Parathyroid adenoma (tissue), 2 donors: ENCODE results near the gene CAMKK1.

Source experiments
- H2AFZ ChIP-seq: fragments of 300-600 bp; sonication (generic); one replicate; pipeline ENCODE4 v1.7.0; 2017; ENCODE audit warnings: antibody characterized with exemption, mild to moderate bottlenecking
- H3K27ac ChIP-seq: fragments of 300-600 bp; sonication (generic); one replicate; pipeline ENCODE4 v1.7.0; 2017
- H3K27me3 ChIP-seq: fragments of 300-600 bp; sonication (generic); one replicate; pipeline ENCODE4 v1.7.0; 2017; ENCODE audit warnings: low read length; ENCODE audit not compliant: control insufficient read depth, insufficient read depth
- H3K36me3 ChIP-seq: fragments of 300-600 bp; sonication (generic); one replicate; pipeline ENCODE4 v1.7.0; 2017; ENCODE audit warnings: low read length; ENCODE audit not compliant: control insufficient read depth, insufficient read depth
- H3K4me1 ChIP-seq: fragments of 300-600 bp; sonication (generic); one replicate; pipeline ENCODE4 v1.7.0; 2017; ENCODE audit warnings: control low read depth
- H3K4me2 ChIP-seq: fragments of 300-600 bp; sonication (generic); one replicate; pipeline ENCODE4 v1.7.0; 2017; ENCODE audit warnings: low read length
- H3K4me3 ChIP-seq: fragments of 300-600 bp; sonication (generic); one replicate; pipeline ENCODE4 v1.7.0; 2017; ENCODE audit warnings: low read depth, low read length
- H3K79me2 ChIP-seq: fragments of 300-600 bp; sonication (generic); one replicate; pipeline ENCODE4 v1.7.0; 2017; ENCODE audit warnings: control low read depth
- H3K9ac ChIP-seq: fragments of 300-600 bp; sonication (generic); one replicate; pipeline ENCODE4 v1.7.0; 2017; ENCODE audit warnings: mild to moderate bottlenecking
- H3K9me3 ChIP-seq: fragments of 300-600 bp; sonication (generic); one replicate; pipeline ENCODE4 v1.7.0; 2017; ENCODE audit warnings: low read length; ENCODE audit not compliant: control insufficient read depth
- CTCF ChIP-seq: fragments of 300-600 bp; sonication (generic); IDR thresholded peaks from one replicate; pipeline ENCODE4 v1.7.0; 2017; ENCODE audit warnings: antibody characterized with exemption, mild to moderate bottlenecking
- donor health status: primary hyperparathyroidism.

CAMKK1 gene

GRCh38 chr17:3893003-3893719, at the start of gene CAMKK1:
CAMKK1 (minus strand) TSS chr17:3893053; CDS start chr17:3885687, 7,366 bp downstream.
- no peaks in the 10 kb centered on the region for H3K79me2 ChIP-seq
- TF ChIP-seq CTCF = peak; percentile 19
- peak within 1 kb of the TSS; percentile 87 for H3K4me2 ChIP-seq
- H3K27ac ChIP-seq = peak within 1 kb of the TSS; percentile 67
- H3K9me3 ChIP-seq = no peaks in the 10 kb centered on the region
- H3K27me3 ChIP-seq = no peaks in the 10 kb centered on the region
- H2AFZ ChIP-seq = peak within 1 kb of the TSS; percentile 99
- peaks cover 13% of the 10 kb centered on the region for H3K4me1 ChIP-seq
- no peaks in the 10 kb centered on the region for H3K36me3 ChIP-seq
- peak within 1 kb of the TSS; percentile 53 for H3K9ac ChIP-seq
- peak within 1 kb of the TSS; percentile 53 for H3K4me3 ChIP-seq

DNA sequence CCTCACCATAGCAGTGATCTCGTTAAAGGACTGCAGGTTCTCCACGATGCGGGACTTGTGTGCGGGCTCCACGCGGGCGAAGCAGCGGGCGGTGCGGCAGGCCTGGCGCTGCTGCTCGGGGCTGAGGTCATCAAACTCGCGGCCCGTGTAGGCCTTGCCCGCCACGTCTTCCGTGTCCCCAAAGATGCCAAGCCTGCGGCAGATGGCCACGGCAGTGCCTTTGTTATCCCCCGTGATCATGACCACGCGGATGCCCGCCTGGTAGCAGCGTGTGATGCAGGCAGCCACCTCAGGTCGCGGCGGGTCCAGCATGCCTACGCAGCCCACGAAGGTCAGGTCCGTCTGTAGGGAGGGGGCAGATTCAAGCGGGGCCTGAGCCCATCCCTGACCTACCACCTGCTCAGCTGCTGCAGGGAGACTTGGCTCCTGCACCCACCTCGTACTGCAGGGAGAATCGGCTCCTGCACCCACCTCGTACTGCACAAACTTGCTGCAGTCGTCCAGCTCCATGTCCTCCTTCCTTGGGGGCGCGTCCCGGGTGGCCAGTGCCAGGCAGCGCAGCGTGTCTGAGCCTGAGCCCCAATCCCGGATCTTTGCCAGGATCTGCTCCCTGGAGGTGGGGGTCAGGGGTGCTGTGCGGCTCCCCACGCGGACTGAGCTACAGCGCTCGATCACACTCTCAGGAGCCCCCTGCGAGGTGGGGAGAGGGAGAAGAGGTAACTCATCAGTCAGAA, 48.3 kb upstream of the CAMKK1 start:
- Histone ChIP-seq H3K27ac (no peak overlapping the region), H3K36me3 (no peaks in the 10 kb centered on the region), H3K79me2 (no peaks in the 10 kb centered on the region), H3K4me3 (no peak overlapping the region), H3K9me3 (no peaks in the 10 kb centered on the region), H3K4me2 (no peak overlapping the region), H3K27me3 (no peaks in the 10 kb centered on the region), H3K9ac (no peak overlapping the region), H2AFZ (no peak overlapping the region), H3K4me1 (no peaks in the 10 kb centered on the region)
- no peak for TF ChIP-seq CTCF

DNA sequence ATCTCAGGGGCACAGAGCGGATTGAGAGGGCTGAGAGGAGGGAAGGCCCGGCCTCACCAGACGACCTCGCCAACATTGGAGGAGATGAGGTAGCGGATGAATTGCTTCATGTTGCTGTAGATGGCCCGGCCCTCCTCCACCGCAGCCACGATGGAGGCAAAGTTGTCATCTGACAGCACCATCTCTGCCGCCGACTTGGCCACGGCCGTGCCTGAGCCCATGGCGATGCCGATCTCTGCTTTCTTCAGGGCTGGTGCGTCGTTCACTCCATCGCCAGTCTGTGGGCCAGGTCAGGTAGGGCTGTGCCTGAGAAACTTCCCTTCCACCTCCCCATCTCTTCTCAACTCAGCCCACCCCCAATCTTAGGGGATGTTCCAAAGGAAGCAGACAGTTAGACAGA, 44.5 kb upstream of the CAMKK1 start:
- Histone ChIP-seq H3K79me2 (no peaks in the 10 kb centered on the region), H3K9me3 (no peaks in the 10 kb centered on the region), H3K36me3 (no peaks in the 10 kb centered on the region), H3K9ac (no peak overlapping the region), H3K4me3 (no peak overlapping the region), H3K27ac (no peak overlapping the region), H3K4me2 (no peak overlapping the region), H2AFZ (no peak overlapping the region), H3K4me1 (no peaks in the 10 kb centered on the region), H3K27me3 (no peaks in the 10 kb centered on the region)
- TF ChIP-seq CTCF = no peak

- Histone ChIP-seq H3K4me1 (no peaks in the 10 kb centered on the region), H3K4me3 (no peak overlapping the region), H3K36me3 (no peaks in the 10 kb centered on the region), H3K27ac (no peak overlapping the region), H3K27me3 (no peaks in the 10 kb centered on the region), H3K9me3 (no peaks in the 10 kb centered on the region), H2AFZ (no peak overlapping the region), H3K4me2 (no peak overlapping the region), H3K79me2 (no peaks in the 10 kb centered on the region), H3K9ac (no peak overlapping the region)
- TF ChIP-seq CTCF = no peak
These were observed 43.0 kb upstream of the CAMKK1 start for GRCh38 chr17:3935825-3936355.
